Epithelial cell of proximal tubule (primary cell): Measurements from ENCODE around the gene INTS4. TPM values are rescaled to one million over a fixed set of nuclear protein-coding genes. Genes with fewer than 3 reads are reported as not detected.
A peak's percentile ranks its signal among the peaks of the same experiment; 100 is the strongest.
"Not testable (repeated sequence)": the region's sequence is repeated elsewhere in the genome, so short reads cannot be mapped to it uniquely, and the experiment has no call there.

Experiments
- DNase-seq: peaks from one replicate; pipeline ENCODE4 v3.0.0-alpha.2; 2011; ENCODE audit warnings: low read depth
- H3K4me3 ChIP-seq: 2 replicates; pipeline ENCODE4 v1.5.1; 2011; ENCODE audit warnings: low read depth, mild to moderate bottlenecking, low read length
- total RNA-seq: library from RNA; depleted of rRNA; stranded (reverse); fragments of >200 nt; gene quantifications from 2 replicates; pipeline ENCODE4 v1.2.3, GENCODE V29; 2015
- TF ChIP-seq, protein P1 (sequence below): conservative IDR thresholded peaks from 2 replicates; pipeline ENCODE4 v1.5.1; 2012; ENCODE audit warnings: low read depth, mild to moderate bottlenecking, low read length

The INTS4 gene
- total RNA-seq, 1 donor from 2014 or later = 15.3 TPM

DNA sequence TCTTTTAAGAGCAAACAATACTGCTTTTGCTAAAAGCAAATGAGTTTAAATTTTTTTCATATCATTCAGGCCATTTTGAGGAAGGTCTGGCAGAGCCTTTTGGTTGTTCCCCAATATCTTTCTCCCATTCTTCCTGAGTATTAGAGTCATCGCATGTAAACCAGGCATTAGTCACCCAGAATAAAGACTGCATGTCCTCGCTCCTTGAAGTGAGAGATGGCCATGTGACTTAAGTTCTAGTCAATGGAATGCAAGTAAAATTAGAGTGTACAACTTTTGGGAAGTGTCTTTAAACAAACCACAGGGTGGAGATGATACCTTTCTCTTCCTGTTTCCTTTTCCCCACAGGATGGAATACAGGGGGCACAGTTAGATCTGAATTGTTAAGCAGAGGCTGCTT is 76.8 kb downstream of the INTS4 start:
- not testable (repeated sequence) for DNase-seq, H3K4me3 ChIP-seq

GRCh38 chr11:77914307-77914791 is 80.1 kb downstream of the INTS4 start:
- H3K4me3 ChIP-seq = not testable (repeated sequence)

DNA sequence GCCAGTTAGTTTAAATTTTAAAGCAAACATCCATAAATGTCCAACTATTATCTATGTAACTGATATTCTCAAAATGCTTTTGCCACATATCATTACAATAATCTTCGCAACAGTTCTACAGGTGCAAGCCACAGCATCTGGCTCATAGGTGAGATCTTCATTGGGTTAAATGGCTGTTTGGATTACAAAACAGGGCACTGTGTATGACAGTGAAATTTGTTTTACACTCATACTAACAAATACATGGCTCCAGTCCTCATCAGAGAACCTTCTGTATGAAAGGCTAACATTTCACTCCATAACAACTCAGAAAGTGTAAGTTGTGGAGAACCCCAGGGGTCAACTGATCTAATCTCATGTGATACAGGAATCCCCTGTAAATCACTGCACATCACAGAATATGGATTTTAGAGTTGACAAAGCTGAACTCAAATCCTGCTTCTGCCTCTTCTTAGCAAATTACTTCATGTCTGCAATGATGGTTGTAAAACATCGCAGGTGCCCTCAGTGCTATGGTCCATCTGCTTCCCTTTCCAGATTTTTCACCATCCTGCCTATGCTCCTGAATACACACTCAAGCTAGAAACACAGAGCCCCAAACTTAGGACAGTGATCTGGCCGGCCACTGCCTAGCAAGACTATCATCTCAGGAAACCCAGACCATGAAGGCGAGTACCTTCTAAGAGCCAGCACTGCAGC is 80.7 kb downstream of the INTS4 start:
- not testable (repeated sequence) for DNase-seq, H3K4me3 ChIP-seq

More at GRCh38 chr11:77914307-77914791, 80.1 kb downstream of the INTS4 start:
- DNase-seq = peak; percentile 6

DNA sequence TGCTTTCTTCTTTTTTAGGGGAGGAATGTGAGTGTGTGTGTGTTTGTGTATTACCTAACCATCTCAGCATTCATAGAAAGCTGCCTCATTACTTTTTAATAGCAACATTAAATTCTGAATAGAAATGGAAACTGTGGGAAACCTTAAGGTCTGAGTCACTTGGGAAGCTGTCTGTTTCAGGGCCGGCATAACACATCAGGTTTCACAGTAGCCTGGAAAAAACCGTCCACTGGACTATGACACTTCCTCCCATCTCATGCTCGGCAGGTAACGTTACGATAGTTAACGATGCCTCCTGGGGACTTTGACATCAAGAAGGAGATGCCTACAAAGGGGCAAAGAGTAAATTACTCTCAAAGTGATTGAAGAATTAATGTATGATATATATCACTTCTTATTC is 83.6 kb downstream of the INTS4 start:
- DNase-seq = not testable (repeated sequence)

GRCh38 chr11:77909277-77909676 is 85.2 kb downstream of the INTS4 start:
- no peak for DNase-seq
- TF ChIP-seq, protein P1, sequence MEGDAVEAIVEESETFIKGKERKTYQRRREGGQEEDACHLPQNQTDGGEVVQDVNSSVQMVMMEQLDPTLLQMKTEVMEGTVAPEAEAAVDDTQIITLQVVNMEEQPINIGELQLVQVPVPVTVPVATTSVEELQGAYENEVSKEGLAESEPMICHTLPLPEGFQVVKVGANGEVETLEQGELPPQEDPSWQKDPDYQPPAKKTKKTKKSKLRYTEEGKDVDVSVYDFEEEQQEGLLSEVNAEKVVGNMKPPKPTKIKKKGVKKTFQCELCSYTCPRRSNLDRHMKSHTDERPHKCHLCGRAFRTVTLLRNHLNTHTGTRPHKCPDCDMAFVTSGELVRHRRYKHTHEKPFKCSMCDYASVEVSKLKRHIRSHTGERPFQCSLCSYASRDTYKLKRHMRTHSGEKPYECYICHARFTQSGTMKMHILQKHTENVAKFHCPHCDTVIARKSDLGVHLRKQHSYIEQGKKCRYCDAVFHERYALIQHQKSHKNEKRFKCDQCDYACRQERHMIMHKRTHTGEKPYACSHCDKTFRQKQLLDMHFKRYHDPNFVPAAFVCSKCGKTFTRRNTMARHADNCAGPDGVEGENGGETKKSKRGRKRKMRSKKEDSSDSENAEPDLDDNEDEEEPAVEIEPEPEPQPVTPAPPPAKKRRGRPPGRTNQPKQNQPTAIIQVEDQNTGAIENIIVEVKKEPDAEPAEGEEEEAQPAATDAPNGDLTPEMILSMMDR = no peak

More for the DNA sequence above, 83.6 kb downstream of the INTS4 start:
- not testable (repeated sequence) for H3K4me3 ChIP-seq

GRCh38 chr11:77908835-77909234 is 85.6 kb downstream of the INTS4 start:
- DNase-seq = no peak
- TF ChIP-seq, protein P1 = no peak
- H3K4me3 ChIP-seq = no peak overlapping the region

More at GRCh38 chr11:77909277-77909676, 85.2 kb downstream of the INTS4 start:
- no peak overlapping the region for H3K4me3 ChIP-seq

GRCh38 chr11:77894949-77895348 is 99.5 kb downstream of the INTS4 start:
- not testable (repeated sequence) for DNase-seq

DNA sequence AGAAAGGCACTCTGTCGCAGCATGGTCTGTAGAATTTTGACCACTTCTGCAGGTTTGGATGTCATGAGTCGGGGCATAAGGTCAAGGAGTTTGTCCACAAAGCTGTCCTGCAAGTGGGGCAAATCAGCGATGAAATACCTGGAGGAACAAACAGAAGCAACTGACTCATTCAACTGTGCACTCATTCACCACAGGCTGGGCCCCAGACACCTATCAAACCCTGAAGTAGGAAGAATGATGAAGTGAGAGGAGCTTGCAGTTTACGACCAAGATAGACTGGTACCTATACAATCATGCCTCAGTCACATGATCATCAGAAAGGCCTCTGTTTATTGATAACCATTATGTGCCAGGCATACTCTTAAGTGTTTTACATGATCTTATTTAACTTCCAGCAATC is 102.8 kb downstream of the INTS4 start:
- H3K4me3 ChIP-seq, DNase-seq: not testable (repeated sequence)

More at GRCh38 chr11:77894949-77895348, 99.5 kb downstream of the INTS4 start:
- H3K4me3 ChIP-seq = not testable (repeated sequence)

GRCh38 chr11:77891256-77891655 is 103.2 kb downstream of the INTS4 start:
- DNase-seq, H3K4me3 ChIP-seq: not testable (repeated sequence)

DNA sequence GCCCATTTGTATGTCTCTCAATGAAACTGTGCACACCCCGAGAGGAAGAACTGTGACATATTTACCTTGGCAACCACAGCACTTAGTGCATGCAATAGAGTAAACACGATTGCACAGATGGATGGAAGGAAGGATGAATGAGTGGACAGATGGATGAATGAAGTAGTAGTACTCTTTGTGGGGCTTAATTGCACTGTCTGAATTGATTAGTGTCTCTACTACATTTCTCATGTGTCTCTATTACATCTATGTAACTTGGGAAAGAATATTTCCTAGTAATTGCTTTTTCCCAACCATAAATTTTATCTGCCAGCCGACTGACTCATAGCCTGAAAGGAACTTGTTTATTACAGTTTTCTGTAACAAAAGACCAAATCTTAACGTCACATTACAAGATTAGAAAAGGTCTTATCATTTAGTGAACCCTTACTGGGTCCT is 103.8 kb downstream of the INTS4 start:
- not testable (repeated sequence) for DNase-seq, H3K4me3 ChIP-seq

GRCh38 chr11:77890100-77890614 is 104.3 kb downstream of the INTS4 start:
- DNase-seq, H3K4me3 ChIP-seq: not testable (repeated sequence)

- DNase-seq = not testable (repeated sequence)
Observed at GRCh38 chr11:77889045-77889444, 105.4 kb downstream of the INTS4 start.

More at GRCh38 chr11:77889045-77889444, 105.4 kb downstream of the INTS4 start:
- H3K4me3 ChIP-seq = not testable (repeated sequence)
